Fibroblast of skin of right biceps (primary cell): ENCODE results near the gene CNTNAP5.

Source experiments
- DNase-seq: peaks from one replicate; pipeline ENCODE4 v3.0.0-alpha.2; 2013

Gene CNTNAP5

GRCh38 chr2:124563426-124563825 is 538.3 kb downstream of the CNTNAP5 start:
- DNase-seq = no peak

GRCh38 chr2:124566518-124566970 is 541.5 kb downstream of the CNTNAP5 start:
- DNase-seq = no peak

DNA sequence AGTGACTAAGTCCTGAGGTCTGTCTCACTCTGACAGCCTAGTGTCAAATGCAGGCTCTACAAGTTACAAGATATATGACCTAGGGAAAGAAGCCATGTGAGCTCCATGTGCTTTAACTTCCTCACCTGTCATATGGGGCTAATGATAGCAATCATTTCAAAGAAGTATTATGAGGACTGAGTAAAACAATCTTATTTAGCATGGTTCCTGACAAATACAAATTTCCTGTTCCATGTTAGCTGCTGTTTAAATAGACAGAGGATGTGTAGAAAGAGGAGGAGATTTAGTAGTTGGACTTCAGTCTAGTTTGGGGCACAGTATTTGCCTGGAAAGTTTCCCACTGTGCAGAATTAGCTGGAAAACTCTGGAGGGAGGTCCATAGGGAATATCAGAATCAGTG is 545.8 kb downstream of the CNTNAP5 start:
- DNase-seq = no peak

GRCh38 chr2:124571836-124572235 is 546.7 kb downstream of the CNTNAP5 start:
- DNase-seq = no peak

DNA sequence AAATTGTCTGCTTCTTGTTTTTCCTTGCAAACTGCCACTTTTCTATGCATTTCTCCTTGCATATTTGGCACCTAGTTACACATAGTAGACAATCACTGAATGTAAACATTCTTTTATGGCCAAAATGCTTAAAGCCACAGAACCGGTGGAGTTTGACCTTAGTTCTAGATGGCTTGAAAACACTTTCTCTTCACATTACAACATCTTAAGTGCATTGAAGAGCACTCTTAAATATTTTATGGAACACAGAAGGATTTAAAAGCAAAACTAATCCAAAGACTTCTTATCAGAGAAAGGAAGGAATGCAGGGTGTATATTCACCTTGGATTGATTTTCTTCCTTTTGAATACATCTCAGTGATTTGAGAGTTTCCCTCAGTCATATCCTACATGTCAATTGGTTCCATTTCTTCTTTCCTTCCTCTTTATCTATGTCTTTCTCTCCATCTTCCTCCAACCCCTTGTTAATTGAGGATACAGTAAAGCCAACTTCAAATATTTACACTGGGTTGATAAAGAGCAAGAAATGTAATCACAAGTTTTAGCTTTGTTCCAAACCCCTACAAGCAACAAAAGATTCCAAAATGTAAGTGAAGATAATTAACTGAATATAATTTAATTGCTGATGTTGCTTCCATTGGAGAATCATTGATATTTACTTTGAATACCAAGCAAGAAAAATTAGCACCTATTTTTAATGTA is 548.0 kb downstream of the CNTNAP5 start:
- DNase-seq = no peak

DNA sequence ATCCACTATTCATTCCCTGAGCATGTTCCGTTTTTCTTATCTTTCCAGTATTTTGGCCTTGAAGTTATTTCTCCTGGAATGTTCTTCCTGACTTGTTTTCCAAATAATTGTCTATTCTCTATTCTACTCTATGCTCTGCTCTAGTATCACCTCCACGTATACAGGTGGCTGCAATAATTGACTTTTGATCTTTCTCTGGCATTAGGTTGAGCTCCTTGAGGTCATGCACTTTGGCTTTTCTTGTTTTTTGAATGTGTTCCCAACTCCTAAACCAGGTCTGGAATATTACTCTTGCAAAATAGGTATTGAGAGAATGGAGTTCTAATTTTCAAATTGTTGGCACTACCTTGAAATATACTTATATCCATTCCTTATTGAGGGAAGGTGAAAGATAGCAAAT is 550.4 kb downstream of the CNTNAP5 start:
- no peak for DNase-seq

GRCh38 chr2:124580263-124580662 is 555.2 kb downstream of the CNTNAP5 start:
- no peak for DNase-seq

GRCh38 chr2:124582387-124582786 is 557.3 kb downstream of the CNTNAP5 start:
- no peak for DNase-seq

DNA sequence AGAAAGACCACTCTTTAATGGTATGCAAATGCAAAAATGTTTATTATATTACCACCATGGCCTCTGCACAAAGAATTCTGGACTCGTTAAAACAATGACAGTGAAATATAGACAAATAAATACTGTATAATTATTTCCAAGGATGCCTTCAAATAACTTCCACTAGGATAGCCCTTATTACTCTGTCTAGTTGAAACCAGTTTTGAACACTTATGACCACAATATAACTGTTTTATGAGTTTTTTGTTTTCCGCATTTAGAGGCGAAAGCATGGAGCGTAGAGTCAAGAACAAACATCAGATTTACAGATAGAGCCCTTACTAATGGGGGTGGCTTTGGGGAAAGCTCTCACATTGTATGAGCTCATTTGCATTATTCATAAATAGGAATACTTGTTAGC is 559.5 kb downstream of the CNTNAP5 start:
- no peak for DNase-seq

DNA sequence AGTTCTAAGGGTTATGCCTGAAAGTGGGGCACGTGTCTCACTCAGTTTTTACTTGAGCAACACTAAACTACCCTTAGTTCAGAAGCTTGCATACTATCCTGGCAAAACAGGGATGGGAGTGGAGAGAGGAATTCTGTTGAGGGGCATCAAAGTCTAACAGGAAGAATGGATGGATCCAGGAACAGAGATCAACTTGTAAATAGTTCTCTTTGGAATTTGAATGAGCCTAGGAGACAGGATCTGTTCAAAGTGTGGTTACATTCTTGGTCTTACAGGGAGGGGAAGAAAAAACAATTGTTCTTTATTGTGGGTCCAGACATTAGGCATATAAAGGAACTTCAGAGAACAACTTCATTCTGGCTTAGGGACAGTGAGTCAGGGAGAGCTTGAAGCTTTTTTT is 560.2 kb downstream of the CNTNAP5 start:
- no peak for DNase-seq

GRCh38 chr2:124586210-124586609 is 561.1 kb downstream of the CNTNAP5 start:
- no peak for DNase-seq

GRCh38 chr2:124586835-124587234 is 561.7 kb downstream of the CNTNAP5 start:
- DNase-seq = no peak

DNA sequence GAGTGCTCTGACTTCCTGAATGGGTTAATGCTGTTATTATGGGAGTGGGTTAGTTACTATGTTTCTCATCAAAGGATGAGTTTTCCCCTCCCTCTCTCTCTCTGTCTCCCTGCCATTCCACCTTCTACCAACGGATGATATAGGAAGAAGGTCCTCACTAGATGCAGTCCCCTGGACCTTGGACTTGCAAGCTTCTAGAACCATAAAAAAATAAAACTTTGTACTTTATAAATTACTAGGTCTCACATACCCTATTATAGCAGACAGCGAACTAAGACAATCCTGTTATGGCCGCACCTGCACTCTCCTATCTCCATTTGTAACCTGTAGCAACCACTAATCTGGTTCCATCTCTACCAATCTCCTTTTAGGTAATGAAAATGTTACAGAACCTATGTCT is 564.9 kb downstream of the CNTNAP5 start:
- DNase-seq = no peak

- DNase-seq = no peak
Observed at GRCh38 chr2:124602759-124603158, 577.7 kb downstream of the CNTNAP5 start.

DNA sequence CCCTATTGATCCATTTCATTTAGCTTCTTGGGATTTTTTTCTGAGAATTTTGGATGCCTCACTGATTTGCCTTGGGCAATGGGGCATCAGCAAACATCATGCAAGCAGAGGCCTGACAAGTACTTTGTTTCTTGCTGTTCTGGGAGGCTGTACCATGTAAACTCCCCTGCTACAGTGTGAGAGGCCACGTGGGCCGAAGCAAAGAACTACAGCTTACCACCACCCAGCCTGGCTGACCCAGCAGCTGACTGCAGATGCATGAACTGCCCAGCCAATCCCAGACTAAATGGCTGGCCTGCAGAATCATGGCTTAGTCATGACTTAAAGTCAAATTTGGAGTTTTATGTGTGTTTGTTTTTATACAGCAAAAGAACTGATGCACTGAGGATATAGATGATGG is 579.9 kb downstream of the CNTNAP5 start:
- DNase-seq = no peak

- DNase-seq = no peak
Observed at GRCh38 chr2:124607679-124608078, 582.6 kb downstream of the CNTNAP5 start.

GRCh38 chr2:124609667-124610066 is 584.6 kb downstream of the CNTNAP5 start:
- no peak for DNase-seq

DNA sequence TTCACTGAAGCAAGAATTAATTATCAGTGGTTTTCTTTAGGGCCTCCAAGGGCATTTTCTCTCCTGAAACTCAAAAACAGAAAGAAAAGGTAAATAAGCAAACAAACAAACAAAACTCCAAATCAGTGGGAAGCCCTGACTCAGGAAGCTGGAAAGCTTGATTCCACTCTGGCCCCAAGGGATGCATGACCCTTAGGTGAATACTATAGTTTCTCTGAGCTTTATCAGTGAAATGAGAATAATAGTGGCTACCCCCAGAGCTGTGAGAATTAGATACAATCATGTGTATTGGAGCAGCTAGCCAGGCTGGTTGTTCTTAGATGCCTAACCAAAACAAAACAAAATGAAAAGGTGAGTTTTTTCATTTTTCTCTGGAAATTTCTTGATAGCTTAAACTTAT is 585.1 kb downstream of the CNTNAP5 start:
- no peak for DNase-seq

DNA sequence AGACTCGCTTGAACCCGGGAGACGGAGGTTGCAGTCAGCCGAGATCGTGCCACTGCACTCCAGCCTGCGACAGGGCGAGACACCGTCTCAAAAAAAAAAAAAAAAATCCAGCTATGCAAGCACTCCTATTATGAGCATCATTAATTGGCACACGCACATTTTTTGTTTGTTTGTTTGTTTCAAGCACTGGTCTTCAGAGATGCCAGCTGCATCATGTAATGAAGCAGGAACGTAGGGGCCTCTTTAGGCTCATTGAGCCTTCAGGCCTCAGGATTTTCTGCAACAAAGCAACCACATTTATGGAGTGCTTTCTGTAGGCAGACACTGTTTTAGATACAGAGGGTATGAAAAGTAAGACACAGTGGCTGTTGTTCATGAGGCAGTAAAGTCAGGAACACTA is 585.8 kb downstream of the CNTNAP5 start:
- no peak for DNase-seq

- DNase-seq = no peak
Observed at GRCh38 chr2:124623560-124623959, 598.5 kb downstream of the CNTNAP5 start.

GRCh38 chr2:124625561-124625960 is 600.5 kb downstream of the CNTNAP5 start:
- no peak for DNase-seq

DNA sequence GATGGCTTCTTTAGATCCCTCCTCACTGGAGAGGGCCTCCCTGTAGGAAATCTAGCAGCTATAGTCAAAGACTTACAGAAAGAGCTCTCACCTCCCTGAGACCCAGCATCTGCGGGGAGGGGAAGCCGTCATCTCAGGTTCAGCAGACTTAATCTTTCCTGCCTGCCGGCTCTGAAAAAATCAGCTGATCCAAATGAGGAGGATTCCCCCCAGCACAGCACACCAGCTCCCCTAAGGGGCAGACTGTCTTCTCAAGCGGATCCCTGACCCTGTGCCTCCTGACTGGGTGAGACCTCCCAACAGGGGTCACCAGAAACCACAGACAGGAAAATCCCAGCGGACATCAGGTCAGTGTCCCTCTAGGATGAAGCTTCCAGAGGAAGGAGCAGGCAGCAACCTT is 601.9 kb downstream of the CNTNAP5 start:
- no peak for DNase-seq

GRCh38 chr2:124633812-124634211 is 608.7 kb downstream of the CNTNAP5 start:
- no peak for DNase-seq

- no peak for DNase-seq
Observed at GRCh38 chr2:124639524-124639923, 614.4 kb downstream of the CNTNAP5 start.

- no peak for DNase-seq
Observed at GRCh38 chr2:124640221-124640750, 615.2 kb downstream of the CNTNAP5 start.
